Hair follicular keratinocyte (primary cell): ENCODE measurements around the gene TDRD7. TPM values are rescaled to one million over a fixed set of nuclear protein-coding genes. Genes with fewer than 3 reads are reported as not detected.

ENCODE experiments used
- total RNA-seq: library from RNA; depleted of rRNA; stranded (reverse); fragments of >200 nt; gene quantifications from 2 replicates; pipeline ENCODE4 v1.2.3, GENCODE V29; 2015

TDRD7 gene
- 3.0 and 4.6 TPM in 2 replicates for total RNA-seq

DNA sequence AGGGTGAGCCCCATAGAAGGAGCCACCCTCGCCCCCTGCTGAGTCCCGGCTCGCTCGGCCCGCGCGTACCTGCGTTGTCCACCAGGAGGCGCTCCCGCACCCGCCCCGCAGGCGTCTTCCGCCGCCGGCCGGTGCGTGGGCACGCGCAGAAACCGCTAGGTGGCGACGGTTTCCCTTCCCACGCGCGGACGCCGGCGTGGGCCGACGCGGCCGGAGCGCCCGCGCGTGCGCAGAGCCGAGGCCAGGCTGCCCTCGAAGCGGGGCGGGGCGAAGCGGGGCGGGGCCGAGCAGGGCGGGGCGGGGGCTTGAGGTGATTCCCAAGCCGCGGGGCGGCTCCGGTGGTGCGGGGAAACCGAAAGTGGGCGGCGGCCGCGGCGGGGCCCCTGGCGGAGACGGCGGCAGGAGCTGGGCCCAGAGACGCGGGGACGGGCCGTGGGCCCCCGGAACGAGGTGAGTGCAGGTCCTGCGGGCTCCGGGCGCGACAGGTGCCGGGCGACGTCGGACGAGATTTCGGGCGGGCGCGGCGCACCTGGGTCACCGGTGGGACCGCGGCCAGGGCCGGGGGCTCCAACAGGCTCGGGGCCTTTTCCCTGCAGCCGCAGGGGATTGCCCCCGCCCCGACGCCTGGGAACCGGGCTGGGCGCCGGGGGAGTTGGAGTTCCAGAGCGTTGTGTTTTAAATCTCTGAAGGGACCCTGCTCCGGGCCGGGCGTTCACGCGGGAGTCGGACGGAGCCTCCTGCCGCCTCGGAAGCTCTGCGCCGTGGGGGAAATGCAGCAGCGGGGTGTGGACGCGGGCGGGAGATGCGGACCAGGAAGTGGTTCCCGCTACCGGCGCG is at the start of gene TDRD7:
Gene TDRD7, plus strand, starts transcription at position 308 of the 837 bp plus-strand sequence. CDS start 16,370 bp downstream, outside the sequence.

GRCh38 chr9:97501177-97501971 is 89.5 kb downstream of the TDRD7 start, which contains the start of gene TMOD1:
TSS of gene TMOD1 (plus strand) at chr9:97501666. CDS start at chr9:97524189, 22,523 bp downstream.

Other genes with a start within 250 kb of the TDRD7 start
- 0.39 and 1.8 TPM in 2 replicates for gene CCDC180, start 104.4 kb upstream of the TDRD7 start, total RNA-seq
- gene TMOD1, start 89.6 kb downstream of the TDRD7 start, total RNA-seq = not detected in 2 replicates
- gene TSTD2, start 221.3 kb downstream of the TDRD7 start, total RNA-seq = 5.8 and 9.3 TPM in 2 replicates
- 27.1 and 29.8 TPM in 2 replicates for gene NCBP1, start 221.7 kb downstream of the TDRD7 start, total RNA-seq